ENCODE results near the gene DLG2.

Gene DLG2

DNA sequence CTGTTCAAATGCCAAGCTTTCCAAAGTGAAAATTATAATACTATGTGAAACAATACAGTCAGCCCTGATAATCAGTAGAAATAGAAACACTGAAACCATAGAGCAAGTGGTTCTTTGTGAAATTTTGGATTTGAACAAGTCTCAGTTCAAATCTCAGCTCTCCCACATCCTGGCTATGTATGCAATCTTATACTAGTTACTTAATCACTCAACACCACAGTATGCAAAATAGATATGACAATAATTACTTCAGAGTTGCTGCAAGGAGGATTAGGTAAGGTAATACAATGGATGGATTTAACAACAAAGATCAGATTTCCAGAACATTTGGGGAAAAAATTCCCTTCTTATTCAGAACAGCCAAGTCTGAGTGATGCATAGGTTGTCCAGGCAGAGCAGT, 1489.2 kb downstream of the DLG2 start:
- DNase-seq = no peak

DNA sequence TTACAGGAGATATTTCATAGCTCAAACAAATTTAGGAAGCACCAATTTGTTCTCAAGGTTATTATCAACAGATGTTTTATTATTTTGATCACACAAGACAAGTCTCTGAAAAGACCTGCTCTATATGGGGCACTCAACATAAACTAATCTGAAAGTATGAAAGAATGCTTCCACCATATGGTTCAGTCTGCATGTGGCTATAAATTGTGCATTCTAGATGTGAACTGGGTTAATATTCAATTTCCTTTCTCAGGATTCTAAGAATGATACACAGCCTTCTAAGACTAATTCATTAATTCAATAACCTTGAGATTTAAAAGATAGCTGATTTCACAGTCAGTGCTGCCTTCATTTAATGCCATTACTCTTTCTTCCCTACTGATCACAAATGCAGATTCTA, 1489.6 kb downstream of the DLG2 start:
- no peak for DNase-seq

DNA sequence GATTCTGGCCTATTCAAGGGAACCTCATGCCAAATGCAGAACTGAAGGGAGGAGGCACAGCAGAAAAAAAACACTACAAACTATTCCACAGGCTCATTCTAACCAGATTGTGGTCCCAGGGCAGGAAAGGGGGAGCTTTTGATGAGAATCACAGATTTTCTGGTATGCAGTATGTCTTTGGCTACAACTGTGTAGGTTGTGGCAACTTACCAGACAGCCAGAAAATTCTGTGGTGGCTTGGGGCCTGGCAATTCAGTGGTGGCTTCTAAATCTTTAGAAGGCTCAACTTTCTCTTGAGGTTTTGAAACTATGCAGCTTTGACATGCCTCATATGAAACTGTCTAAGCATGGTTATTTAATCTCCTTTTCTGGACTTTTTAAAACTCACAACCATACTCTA, 1490.2 kb downstream of the DLG2 start:
- DNase-seq = no peak

DNA sequence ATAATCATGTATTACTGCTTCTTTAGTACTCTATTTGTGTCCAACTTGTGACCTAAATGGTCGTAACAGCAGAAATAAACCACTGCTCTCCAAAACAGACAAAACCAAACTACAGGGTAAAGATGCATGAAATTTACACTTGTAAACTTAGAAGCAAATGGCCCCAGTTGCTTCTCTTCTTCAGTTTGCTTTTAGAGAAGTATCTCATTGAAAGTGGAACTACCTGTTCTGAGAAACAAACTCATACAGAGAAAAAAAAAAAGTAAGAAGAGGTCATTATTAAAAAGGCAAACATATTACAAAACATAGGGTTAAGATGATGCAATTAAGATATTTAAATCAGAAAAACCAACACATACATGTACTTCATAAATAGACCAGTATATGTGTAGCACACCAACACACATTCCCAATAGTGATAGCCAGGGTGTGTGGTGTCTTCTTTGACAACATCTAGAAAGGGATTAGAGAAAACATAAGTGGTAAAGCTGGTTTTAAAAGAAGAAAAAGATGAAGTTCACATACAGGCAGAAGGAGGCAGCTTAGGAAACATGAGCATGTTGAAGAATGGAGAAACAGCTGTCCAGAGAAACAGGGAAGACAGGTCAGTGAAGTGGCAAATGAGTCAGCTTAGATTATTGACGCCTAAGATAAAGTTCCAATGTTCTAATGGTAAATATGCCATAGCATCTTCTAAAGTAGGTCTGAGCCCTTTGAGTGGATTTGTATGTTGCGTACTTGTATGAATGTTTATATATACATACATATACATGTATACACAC, 1496.3 kb downstream of the DLG2 start:
- no peak for DNase-seq

DNA sequence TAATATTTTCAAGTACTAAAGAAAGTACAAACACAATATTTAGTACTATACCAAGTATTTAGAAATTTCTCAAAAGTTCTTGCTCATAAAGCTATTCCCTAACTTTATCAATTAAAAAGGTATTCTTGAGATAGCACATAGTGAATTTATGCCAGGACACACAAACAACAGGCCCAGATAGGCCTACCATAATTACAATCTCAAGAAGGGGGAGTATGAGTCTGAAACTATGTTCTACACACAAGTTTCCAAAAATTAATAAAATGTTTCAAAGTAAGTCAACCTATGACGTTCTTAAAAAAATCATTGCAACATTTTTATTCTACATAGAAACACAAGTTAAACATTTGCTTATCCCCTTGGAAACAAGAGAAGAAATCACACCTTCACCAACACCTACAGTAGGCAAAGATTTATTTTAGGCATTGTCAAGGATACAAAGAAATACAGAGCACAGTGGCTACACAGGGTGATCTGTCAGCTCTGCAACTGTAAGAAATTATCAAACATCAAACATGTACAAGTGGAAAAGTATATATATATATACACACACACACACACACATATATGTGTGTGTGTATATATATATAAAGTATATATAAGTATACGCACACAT, 1497.1 kb downstream of the DLG2 start:
- no peak for DNase-seq

DNA sequence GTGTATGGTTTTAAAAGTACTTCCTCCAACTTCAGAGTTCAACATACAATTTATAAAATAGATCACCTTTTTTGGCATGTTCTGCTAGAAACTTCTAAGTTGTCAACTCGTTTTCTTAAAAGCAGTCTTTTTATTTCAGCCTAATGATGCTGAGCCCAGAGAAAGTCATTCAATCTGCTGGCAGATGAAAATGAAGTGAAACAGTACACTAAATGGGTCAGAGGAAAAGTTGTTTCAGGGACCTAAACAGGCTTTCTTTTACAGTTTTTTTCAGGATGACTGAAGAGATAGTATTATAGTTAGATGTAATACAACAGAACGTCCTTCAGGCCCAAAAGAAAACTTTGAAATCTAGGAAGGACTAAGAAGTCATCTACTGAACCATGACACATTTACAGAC, 1498.3 kb downstream of the DLG2 start:
- DNase-seq = no peak

DNA sequence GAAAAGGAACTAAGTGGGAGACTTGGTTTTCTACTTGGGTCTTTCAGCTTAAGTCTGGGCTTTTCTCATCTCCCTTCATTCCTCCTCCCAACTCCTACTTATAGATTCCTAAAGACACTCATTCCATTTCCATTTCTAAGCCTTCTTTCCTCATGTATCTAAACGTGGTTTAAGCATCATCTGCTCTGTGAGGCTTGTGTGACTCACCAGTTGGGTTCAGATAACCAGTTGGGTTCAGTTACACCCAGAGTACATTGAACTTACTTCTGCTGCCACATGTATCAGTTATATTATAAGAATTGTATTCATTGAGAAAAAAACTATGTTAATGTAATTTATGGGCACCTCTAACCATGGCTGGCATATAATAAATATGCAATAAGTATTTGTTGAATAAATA, 1509.8 kb downstream of the DLG2 start:
- DNase-seq = no peak

DNA sequence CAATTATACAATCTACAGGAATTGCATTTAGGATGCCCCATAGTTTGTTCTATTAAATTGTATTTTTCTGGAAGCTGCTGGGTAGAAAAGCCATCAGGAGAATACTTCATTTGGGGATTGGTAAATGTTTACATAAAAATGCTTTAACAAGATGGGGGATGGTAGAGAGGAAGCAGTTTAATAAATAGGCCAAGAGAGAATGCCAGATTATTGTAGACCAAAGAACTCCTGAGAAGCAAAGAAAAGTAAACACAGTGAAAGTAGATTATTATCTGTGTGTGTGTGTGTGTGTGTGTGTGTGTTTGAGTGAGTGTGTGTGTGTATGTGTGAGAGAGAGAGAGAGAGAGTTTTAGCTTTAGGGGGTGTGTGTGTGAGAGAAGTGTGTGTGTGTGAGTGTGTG, 1520.6 kb downstream of the DLG2 start:
- DNase-seq = no peak

DNA sequence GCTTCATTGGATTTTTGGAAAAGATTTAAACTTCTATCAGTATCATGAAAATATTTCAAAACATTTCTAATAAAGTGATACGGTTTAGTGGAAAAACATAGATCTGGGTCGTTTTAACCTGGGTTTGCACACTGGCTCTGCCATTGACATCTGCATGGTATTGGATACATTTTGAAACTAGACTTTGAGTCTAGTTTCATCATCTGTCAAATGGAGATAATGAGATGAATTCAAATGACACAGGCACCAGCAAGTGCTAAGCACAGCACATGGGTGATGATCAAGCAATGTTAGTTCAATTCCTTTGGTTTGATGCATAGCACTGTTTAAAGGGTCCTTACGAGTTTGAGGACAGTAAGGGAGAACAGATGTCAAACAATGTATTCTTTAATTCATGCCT, 1522.0 kb downstream of the DLG2 start:
- no peak for DNase-seq

DNA sequence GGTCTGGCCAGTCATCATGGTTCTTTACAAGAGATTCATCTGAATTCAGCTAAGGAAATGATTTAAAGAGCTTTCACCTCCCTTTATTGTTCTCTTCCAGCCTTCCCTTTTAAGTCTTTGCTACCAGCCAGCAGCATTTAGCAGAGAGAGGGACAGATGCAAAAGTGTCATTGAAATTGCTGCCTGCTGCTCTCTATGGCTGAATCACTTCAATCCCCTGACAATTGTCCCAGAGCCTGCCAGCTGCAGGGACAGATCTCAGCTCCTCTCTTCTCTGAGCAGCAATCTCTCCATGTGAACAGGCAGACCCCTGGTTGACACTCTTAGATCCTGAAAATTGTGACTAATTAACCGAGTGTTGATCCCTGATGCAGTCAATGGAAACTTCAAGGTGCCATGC, 1524.0 kb downstream of the DLG2 start:
- DNase-seq = no peak

DNA sequence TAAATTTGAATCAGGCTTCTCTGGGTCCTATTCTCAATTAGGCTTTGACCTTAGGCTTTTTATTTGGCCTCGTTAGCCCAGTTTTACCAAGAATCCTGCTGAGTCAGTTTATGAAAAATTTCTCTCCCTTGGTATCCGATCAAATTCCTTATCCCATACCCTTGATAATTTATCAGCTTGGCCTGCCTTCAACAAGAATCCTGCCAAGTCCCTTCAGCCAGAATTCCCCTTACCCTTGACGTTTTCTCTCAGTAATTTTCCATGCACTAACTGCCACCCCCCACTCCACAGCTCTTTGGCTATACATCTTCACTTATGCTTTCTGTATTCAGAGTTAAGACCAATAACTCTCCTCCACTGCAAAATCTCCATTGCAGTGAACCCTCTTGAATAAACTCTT, 1530.0 kb downstream of the DLG2 start:
- no peak for DNase-seq

DNA sequence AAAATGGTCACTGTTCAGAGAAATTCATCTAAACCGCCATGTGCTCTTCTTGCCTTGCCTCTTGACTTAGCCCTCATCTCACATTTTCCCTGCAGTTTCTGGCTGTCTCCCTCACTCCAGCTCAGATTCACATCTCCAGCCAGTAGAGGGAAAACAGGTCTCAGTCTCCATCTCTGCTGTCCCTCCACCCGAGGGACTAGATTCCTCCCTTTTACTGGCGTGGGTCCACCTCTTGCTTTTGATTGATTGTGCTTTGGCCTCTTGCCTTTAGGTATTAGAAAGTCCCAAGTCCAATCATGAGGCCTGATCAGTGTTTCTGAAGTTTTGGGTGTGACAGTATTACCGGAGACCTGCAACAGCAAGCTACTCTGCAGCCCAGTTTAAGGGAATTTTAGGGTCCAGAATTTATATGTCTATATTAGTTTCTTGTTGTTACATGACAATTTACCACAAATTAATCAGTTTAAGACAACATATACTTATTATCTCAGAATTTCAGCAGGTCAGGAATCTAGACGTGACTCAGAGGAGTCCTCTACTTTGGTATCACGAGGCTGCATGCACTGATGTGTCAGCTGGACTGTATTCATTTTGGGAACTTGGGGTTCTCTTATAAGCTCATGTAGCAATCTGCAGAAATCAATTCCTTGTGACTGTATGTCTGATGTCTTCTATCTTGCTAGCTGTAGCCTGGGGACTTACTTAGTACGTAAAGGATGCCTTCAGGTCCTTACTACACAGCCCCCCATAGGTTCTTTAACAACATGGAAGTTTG, 1535.7 kb downstream of the DLG2 start:
- DNase-seq = no peak

DNA sequence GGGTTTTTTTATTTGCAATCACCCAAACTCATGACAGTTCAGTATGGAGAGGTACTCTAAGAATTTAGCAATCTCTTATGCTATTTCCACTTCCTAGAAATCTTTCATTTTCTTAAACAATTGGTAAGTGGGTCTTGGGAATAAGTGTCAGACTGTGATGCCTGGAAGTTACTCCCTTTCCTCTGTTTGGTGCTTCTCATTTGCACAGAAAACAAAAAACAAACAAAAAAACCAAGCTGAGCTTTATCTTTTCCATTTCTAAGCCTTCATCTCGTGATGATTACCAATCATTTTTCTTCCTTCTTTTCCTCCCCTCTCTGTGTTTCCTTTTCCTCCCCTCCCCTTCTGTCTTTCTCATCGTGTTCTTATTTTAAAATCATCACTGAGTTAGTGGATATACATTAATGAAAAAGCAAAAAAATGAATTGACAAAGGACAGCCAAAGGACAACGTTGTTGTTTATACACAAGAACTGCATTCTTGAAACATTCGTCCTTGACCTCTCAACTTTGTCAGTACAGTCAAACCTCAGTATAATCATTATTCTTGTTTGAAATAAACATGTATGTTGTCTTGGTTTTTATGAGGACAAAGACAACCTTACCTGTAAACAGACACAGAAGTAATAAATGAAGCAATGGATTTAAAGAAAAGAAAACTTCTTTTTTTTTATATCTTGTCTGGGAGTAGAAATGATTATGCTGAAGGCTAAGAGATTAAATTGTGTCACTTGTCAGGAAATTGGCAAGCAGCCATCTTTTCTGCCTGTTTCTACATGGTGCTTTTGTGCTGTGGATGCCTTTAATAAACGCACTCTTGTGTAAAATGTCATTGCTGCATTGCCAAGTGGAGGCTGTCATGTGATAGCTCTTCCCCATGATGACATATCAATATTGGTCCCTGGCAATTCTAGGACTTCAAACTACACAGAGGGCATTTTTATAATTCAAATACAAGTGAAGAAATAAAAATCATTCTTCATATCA, 1537.8 kb downstream of the DLG2 start:
- DNase-seq = no peak

DNA sequence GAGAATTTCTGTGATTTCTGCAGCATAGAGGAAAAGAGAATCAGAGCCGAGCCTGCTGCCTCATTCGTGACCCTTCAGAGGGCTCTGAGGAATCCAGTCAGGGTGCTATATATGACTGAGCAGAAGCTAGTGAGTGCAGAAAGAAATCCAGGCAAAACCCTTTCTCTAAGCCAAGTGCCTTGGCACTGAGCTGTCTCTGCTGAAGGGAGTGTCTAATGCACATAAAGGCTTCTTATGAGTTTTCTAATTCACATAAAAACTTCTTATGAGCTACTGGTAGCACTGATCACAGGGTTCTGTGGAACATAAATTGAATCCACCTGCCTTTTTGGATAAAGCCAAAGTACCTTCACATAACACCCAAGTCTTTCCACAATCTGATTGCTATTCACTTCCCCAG, 1555.3 kb downstream of the DLG2 start:
- DNase-seq = no peak

DNA sequence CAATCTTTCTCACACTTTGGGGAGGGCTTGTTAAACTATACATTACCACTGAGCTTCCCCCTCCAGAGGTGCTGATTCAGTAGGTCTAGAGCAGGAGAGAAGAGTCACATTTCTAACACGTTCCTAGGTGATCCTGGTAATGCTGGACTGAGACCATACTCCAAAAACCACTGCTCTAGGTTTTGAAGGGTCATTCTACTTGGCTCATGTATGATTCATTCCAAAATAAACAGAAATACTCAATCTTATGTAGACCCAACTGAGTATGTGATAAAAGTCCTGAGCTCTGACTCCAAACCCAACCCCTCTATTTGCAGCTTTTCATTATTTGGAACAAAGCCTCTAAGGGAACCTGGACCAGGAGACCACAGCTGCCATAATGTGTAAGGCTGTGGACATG, 1558.1 kb downstream of the DLG2 start:
- no peak for DNase-seq

DNA sequence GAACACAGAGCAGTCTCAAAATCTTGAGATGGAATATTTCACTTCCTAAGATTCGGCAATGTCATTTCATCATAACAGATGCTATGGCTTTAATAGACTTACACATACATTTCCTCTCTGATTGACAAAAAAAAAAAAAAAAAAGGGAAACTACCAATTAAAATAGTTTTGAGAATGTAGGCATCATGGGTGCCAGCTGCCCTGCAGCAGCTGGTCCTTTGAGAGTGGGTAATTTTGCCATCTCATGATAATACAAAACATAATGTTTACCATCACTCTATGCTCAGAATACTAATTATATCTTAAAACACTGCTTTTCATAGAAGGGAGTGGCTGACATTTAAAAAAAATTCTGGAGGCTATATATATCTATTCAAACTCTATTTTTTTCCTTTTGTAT, 1565.4 kb downstream of the DLG2 start:
- no peak for DNase-seq

DNA sequence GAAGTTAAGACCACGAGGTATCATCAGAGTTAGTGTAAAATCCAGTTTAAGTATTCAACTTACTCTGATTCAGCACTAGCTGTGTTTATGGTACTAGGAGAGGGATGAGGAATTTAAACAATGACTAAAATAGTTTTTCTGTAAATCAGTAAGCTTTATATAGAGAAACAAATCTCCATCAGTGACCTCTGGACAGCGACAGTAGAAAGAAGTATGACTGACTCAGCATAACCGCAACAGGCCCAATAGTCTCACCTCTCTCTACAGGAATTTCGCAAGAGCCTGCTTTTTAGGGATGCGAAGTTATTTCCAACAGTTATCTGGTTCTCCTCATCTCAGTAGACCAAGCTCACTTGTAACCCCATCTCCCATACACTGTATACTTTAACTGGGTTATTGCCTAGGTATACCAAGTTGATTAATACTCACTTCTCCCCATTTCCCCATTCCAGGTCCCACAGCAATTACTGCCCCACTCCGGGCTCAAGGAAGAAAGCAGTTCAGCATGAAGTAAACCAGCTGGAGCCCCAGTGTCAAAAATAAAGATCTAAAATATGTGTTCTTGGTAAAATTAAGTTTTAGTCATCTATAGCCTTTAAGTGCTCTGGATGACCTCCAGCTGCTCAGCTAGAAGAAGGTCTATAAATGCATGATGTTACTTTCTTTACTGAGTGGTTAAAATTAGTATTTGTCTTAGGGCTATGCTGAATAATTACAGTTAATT, 1570.3 kb downstream of the DLG2 start:
- DNase-seq = no peak

DNA sequence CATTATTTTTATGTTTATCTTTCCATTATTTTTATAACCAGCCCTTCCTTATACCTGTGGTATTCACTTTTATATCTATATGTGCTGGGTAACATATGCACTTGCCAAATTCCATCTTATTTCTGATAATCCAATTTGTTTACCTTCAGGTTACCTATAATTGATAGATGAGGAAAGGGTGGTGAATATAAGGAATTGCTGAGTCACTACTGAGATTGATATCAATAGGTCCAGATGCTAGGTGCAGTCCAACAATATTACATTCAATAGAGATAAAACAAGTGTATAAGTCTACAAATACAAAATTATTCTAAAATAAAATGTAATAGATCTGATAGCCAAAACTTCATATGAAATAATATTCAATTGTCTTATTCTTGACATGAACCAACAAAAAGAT, 1582.0 kb downstream of the DLG2 start:
- DNase-seq = no peak

DNA sequence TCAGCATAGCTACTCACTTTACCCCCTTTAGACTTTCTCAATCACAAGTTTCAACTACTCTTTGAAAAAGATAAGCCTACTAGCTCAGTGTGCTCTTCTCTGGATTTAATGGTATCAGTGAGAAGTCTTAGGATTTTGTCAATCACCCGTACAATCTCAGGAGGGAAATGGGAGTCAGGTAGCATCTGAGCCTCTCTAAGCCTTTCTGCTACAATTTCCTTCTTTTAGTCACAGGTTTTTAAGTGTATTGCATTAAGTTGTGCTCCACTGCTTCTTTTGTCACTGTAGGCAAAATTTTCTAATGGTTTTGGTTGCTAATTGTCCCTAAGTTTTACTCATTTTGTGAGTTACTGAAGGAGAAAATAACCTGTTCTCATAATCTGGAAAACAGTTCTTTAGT, 1582.4 kb downstream of the DLG2 start:
- DNase-seq = no peak

DNA sequence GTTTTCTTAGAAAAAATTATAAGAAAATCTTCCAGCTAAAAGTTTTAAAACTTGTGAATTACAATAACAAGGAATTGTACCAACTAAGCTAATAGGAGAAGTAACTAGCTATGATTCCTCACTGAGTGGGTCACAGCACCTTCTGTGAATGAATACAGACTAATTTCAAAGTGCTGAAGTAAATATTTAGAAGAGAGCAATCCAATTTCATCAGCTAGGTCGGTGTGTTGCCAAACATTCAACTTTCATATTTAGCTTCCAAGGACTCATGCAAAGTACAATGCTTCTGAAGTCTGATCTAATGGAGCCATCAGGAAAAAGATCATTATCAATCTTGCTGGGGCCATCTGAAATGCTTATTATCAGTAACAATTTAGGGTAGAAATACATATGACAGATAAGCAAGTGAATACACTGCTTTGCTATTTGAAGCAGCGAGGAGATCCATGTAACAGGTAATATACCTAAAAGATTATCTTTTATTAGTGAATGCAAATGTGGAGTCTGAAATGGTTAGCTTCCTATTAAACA, 1590.4 kb downstream of the DLG2 start:
- DNase-seq = no peak

DNA sequence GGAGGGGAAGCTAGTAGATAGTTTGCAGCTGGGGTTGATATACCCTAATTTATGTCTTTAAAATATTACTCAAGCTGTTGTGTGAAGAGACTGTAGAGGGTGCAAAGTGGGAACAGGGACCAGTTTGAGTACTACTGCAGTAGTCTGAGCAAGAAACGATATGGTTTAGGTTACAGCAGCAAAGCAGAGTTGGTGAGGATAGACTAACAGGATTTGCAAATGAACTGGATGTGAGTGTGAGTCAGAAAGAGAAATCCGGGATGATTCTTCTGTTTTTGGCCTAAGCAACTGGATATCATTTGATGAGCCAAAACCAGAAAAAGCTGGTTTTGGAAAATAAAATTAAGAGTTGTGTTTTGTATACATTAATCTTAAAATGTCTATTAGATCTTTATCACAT, 1591.5 kb downstream of the DLG2 start:
- no peak for DNase-seq

DNA sequence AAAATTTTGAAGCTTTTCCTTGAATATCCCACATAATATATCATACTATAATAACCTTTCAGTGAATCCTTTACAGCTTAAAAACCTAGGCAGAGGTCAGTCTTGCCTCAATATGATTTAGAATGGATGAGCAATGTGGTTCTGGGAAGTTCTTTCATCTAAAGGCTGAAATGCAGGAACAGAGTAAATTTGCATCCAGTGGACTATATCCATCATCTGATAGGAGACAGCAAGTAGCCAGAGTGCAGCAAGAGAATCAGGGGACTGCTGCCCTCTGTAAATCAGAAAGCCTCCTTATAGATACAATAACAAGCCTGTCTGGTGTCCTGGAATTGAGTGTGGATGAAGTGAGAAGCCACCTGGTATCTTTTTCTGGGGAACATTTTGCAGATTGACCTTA, 1592.7 kb downstream of the DLG2 start:
- no peak for DNase-seq
